Upper lobe of left lung (tissue), 4 donors: Measurements from ENCODE around the gene FRMPD4.

Experiments used
- CTCF ChIP-seq, 6 experiments: fragments of 450-650 bp in 4 of 6; fragments of 200-600 bp in 2 of 6; sonication (generic) in 2 of 6; IDR thresholded peaks; one replicate each; pipeline ENCODE4 v1.5.1; 2016 to 2019; ENCODE audit warnings: antibody characterized with exemption in 6 of 6
- POLR2A ChIP-seq, 4 donors: fragments of 450-650 bp; IDR thresholded peaks; one replicate each; pipeline ENCODE4 v1.5.1; 2016 to 2017; ENCODE audit warnings: antibody characterized with exemption in 4 of 4, mild to moderate bottlenecking in 2 of 4

- TF ChIP-seq POLR2A (IDR thresholded peaks at IDR 0.05) = no peak
- no peak for TF ChIP-seq CTCF (IDR thresholded peaks at IDR 0.05)
Measured at GRCh38 chrX:12647230-12647629, 509.0 kb downstream of the FRMPD4 start.
